ENCODE data around the gene LRRC25.

DNA sequence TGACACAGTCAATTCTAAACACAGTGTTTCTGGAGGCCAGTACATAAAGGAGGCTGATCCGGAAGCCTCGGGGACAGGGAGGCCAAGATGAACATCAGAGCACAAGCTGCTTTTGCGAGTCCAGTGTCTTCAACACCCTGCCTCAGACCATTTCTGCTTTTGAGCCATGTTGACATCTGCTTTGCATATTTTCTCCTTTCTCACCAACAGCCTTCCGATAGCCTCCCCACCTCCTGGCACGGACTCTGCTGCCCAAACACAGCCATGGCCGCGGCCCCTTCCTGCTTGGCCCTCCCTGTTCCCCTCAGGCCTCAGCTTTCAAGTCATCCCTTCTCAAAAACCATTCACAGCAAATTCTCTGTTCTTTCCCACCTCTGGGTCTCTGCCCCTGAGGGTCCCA is 3.6 kb downstream of the LRRC25 start:
- no peak for TF ChIP-seq CTCF (conservative IDR thresholded peaks at IDR 0.05 in 1 of 2, IDR thresholded peaks at IDR 0.05 in 1 of 2; ENCODE audit: low read depth in 1 of 2, low read length in 2 of 2)
- TF ChIP-seq EZH2 (IDR thresholded peaks at IDR 0.05; ENCODE audit: low read length, missing control alignments), result no peak
